Hepatic stellate cell (primary cell): Measurements from ENCODE around the gene RAC2.
"Not testable (repeated sequence)": the region's sequence is repeated elsewhere in the genome, so short reads cannot be mapped to it uniquely, and the experiment has no call there.

Experiments
- DNase-seq: peaks from one replicate; pipeline ENCODE4 v3.0.0; 2011; ENCODE audit warnings: low spot score

Gene RAC2

GRCh38 chr22:37255558-37256006, 11.5 kb upstream of the RAC2 start:
- no peak for DNase-seq

- DNase-seq = no peak
Measured at GRCh38 chr22:37254867-37255233, 10.8 kb upstream of the RAC2 start.

- DNase-seq = no peak
Measured at GRCh38 chr22:37254209-37254866, 10.3 kb upstream of the RAC2 start.

- DNase-seq = no peak
Measured at GRCh38 chr22:37253126-37253660, 9.1 kb upstream of the RAC2 start.

GRCh38 chr22:37251836-37252235, 7.8 kb upstream of the RAC2 start:
- not testable (repeated sequence) for DNase-seq

GRCh38 chr22:37249986-37250385, 5.9 kb upstream of the RAC2 start:
- DNase-seq = no peak

- DNase-seq = no peak
Measured at GRCh38 chr22:37248251-37248650, 4.2 kb upstream of the RAC2 start.

- no peak for DNase-seq
Measured at GRCh38 chr22:37245740-37246139, 1.7 kb upstream of the RAC2 start.

- DNase-seq = no peak
Measured at GRCh38 chr22:37244922-37245722, 1.1 kb upstream of the RAC2 start.

GRCh38 chr22:37243402-37244113, 511 bp downstream of the RAC2 start:
- no peak for DNase-seq

- peak; percentile 53 for DNase-seq
Measured at GRCh38 chr22:37242395-37242918, 1.6 kb downstream of the RAC2 start.

- no peak for DNase-seq
Measured at GRCh38 chr22:37241351-37242142, 2.5 kb downstream of the RAC2 start.

- no peak for DNase-seq
Measured at GRCh38 chr22:37240941-37241320, 3.1 kb downstream of the RAC2 start.

- DNase-seq = no peak
Measured at GRCh38 chr22:37240240-37240940, 3.7 kb downstream of the RAC2 start.

- no peak for DNase-seq
Measured at GRCh38 chr22:37239336-37240239, 4.5 kb downstream of the RAC2 start.

- DNase-seq = no peak
Measured at GRCh38 chr22:37237371-37238268, 6.4 kb downstream of the RAC2 start.

- no peak for DNase-seq
Measured at GRCh38 chr22:37235897-37236607, 8.0 kb downstream of the RAC2 start.
